Neural progenitor cell (in vitro differentiated cells): ENCODE results near the gene CACHD1. TPM values are rescaled to one million over a fixed set of nuclear protein-coding genes. Genes with fewer than 3 reads are reported as not detected.

ENCODE experiments used
- DNase-seq: peaks from one replicate; pipeline ENCODE4 v3.0.0-alpha.2; 2016; ENCODE audit warnings: low spot score
- H2AFZ ChIP-seq: fragments of 200-600 bp; sonication (generic); replicated peaks from 2 replicates; pipeline ENCODE4 v1.6.1; 2016; ENCODE audit warnings: antibody characterized with exemption
- H3F3A ChIP-seq: fragments of 200-600 bp; sonication (generic); 2 replicates; pipeline ENCODE4 v1.6.1; 2016; ENCODE audit warnings: antibody characterized with exemption, low read depth
- H3K27ac ChIP-seq: fragments of 200-600 bp; sonication (generic); 2 replicates; pipeline ENCODE4 v1.5.1; 2016; ENCODE audit warnings: mild to moderate bottlenecking
- H3K27me3 ChIP-seq: fragments of 200-600 bp; sonication (generic); 2 replicates; pipeline ENCODE4 v1.6.1; 2016; ENCODE audit warnings: mild to moderate bottlenecking, moderate library complexity
- H3K36me3 ChIP-seq: fragments of 200-600 bp; sonication (generic); 2 replicates; pipeline ENCODE4 v1.5.1; 2016
- H3K4me1 ChIP-seq: fragments of 200-600 bp; sonication (generic); 2 replicates; pipeline ENCODE4 v1.6.1; 2016; ENCODE audit warnings: mixed run types
- H3K4me2 ChIP-seq: fragments of 200-600 bp; sonication (generic); 2 replicates; pipeline ENCODE4 v1.6.1; 2016
- H3K4me3 ChIP-seq: fragments of 200-600 bp; sonication (generic); 2 replicates; pipeline ENCODE4 v1.5.1; 2016
- H3K79me2 ChIP-seq: fragments of 200-600 bp; sonication (generic); 2 replicates; pipeline ENCODE4 v1.6.1; 2016; ENCODE audit warnings: low read depth
- H3K9ac ChIP-seq: fragments of 200-600 bp; sonication (generic); 2 replicates; pipeline ENCODE4 v1.6.1; 2016
- H3K9me3 ChIP-seq: fragments of 200-600 bp; sonication (generic); 2 replicates; pipeline ENCODE4 v1.5.1; 2016; ENCODE audit warnings: low read depth
- H4K20me1 ChIP-seq: fragments of 200-600 bp; sonication (generic); 2 replicates; pipeline ENCODE4 v1.6.1; 2016; ENCODE audit warnings: low read depth
- H3K27ac Mint-ChIP-seq: 3 replicates; pipeline ENCODE4 v1.8.0; 2021; ENCODE audit warnings: mixed read lengths
- H3K27me3 Mint-ChIP-seq: 2 replicates; pipeline ENCODE4 v1.8.0; 2022; ENCODE audit warnings: low read depth, mild to moderate bottlenecking, inconsistent platforms, moderate library complexity, mixed read lengths; ENCODE audit not compliant: insufficient read depth
- H3K36me3 Mint-ChIP-seq: 3 replicates; pipeline ENCODE4 v1.8.0; 2021; ENCODE audit warnings: mixed read lengths
- H3K4me1 Mint-ChIP-seq: 3 replicates; pipeline ENCODE4 v1.8.0; 2021; ENCODE audit warnings: mixed read lengths
- H3K4me3 Mint-ChIP-seq: 3 replicates; pipeline ENCODE4 v1.8.0; 2021; ENCODE audit warnings: mild to moderate bottlenecking, moderate library complexity, mixed read lengths
- H3K9me3 Mint-ChIP-seq: 3 replicates; pipeline ENCODE4 v1.8.0; 2020; ENCODE audit warnings: mixed read lengths
- CTCF ChIP-seq: fragments of 200-600 bp; sonication (generic); IDR thresholded peaks from 2 replicates; pipeline ENCODE4 v1.5.1; 2017; ENCODE audit warnings: antibody characterized with exemption, mild to moderate bottlenecking
- EZH2 ChIP-seq: fragments of 200-600 bp; sonication (generic); IDR thresholded peaks from 2 replicates; pipeline ENCODE4 v1.6.1; 2017; ENCODE audit warnings: antibody characterized with exemption, mild to moderate bottlenecking, moderate library complexity
- EZH2phosphoT487 ChIP-seq: fragments of 200-600 bp; sonication (generic); IDR thresholded peaks from 2 replicates; pipeline ENCODE4 v1.6.1; 2017; ENCODE audit warnings: antibody characterized with exemption
- total RNA-seq: library from RNA; depleted of rRNA; stranded (reverse); fragments of >200 nt; gene quantifications from 2 replicates; pipeline ENCODE4 v1.2.3, GENCODE V29; 2015; ENCODE audit warnings: low replicate concordance

Gene CACHD1
- total RNA-seq, 1 donor from 2014 or later, result 61.0 TPM

DNA sequence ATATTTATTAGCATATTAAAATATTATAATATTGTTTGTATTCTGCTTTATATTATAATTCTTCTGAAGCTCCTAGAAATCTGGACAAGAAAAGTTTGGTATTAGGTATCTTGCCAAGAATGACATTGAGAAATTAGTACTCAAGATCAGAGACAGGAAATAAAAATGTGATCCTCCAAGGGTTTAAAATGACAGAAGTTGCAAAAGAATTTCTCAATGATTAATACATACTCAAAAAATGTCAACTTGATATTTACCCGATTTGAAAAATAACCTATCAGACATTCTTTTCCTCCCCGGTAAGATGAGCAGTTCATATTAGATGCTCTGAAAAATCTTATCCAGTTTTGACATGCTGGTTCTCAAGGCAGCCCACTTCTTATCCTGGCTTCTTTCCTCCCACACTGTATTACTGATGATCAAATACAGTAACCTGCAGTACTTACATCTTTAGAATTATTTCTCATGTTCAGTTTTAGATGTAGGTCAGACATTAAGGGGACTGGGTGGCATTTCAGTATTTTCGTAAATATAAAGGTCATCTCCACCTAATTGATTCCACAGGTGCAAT is 55.3 kb downstream of the CACHD1 start:
- TF ChIP-seq EZH2phosphoT487, result no peak
- TF ChIP-seq CTCF, result no peak
- no peak for TF ChIP-seq EZH2
- no peak overlapping the region for H3K27ac ChIP-seq
- H3K9me3 ChIP-seq, result no peaks in the 10 kb centered on the region
- no peak for DNase-seq
- Mint-ChIP-seq H3K36me3 (peaks cover 13% of the 10 kb centered on the region), H3K9me3 (no peaks in the 10 kb centered on the region), H3K4me3 (no peak overlapping the region), H3K27me3 (no peaks in the 10 kb centered on the region), H3K27ac (no peak overlapping the region), H3K4me1 (peaks cover 61% of the 10 kb centered on the region)
- H3K4me3 ChIP-seq, result no peak overlapping the region
- H3F3A ChIP-seq, result peaks cover 3% of the 10 kb centered on the region
- peaks cover 49% of the 10 kb centered on the region for H3K4me1 ChIP-seq
- no peak overlapping the region for H3K4me2 ChIP-seq
- H3K36me3 ChIP-seq, result no peaks in the 10 kb centered on the region
- no peaks in the 10 kb centered on the region for H3K27me3 ChIP-seq
- H3K9ac ChIP-seq, result no peak overlapping the region
- H3K79me2 ChIP-seq, result peaks cover 100% of the 10 kb centered on the region
- H4K20me1 ChIP-seq, result peaks cover 43% of the 10 kb centered on the region
- no peak overlapping the region for H2AFZ ChIP-seq

GRCh38 chr1:64526312-64526711 is 56.4 kb downstream of the CACHD1 start:
- Histone ChIP-seq H4K20me1 (peaks cover 35% of the 10 kb centered on the region), H2AFZ (no peak overlapping the region)

DNA sequence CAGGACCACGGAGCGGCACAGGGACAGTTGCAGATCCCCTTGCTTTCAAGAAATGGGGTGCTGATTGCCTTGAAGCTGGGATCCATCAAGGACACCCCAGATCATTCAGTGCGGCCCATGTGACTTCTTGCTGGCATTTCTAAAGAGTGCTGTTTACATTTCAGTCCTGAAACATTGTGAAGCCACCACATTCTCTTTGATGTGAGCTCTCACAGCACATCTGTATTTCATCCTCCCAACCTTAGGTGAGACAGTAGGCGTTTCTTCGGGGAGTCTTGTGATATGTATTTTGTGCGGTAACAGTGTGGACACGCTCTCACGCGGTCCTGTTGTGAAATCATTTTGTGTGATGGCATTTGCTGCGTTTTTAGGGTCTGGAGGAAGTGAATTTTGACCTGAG is 57.2 kb downstream of the CACHD1 start:
- H3K27ac Mint-ChIP-seq, result peak overlapping the region; percentile 26

More at GRCh38 chr1:64526312-64526711, 56.4 kb downstream of the CACHD1 start:
- peaks cover 3% of the 10 kb centered on the region for H3K27me3 Mint-ChIP-seq
- H3K4me1 ChIP-seq, result peaks cover 49% of the 10 kb centered on the region
- H3K9ac ChIP-seq, result no peak overlapping the region
- DNase-seq, result no peak
- no peaks in the 10 kb centered on the region for H3K27me3 ChIP-seq
- H3K4me3 Mint-ChIP-seq, result no peak overlapping the region
- no peaks in the 10 kb centered on the region for H3K36me3 ChIP-seq
- H3K4me2 ChIP-seq, result no peak overlapping the region
- no peaks in the 10 kb centered on the region for H3K9me3 ChIP-seq
- H3K27ac ChIP-seq, result no peak overlapping the region
- H3K9me3 Mint-ChIP-seq, result no peaks in the 10 kb centered on the region
- H3K79me2 ChIP-seq, result peaks cover 100% of the 10 kb centered on the region
- peaks cover 3% of the 10 kb centered on the region for H3F3A ChIP-seq
- peaks cover 12% of the 10 kb centered on the region for H3K36me3 Mint-ChIP-seq
- peak overlapping the region; percentile 26 for H3K27ac Mint-ChIP-seq
- TF ChIP-seq EZH2 (no peak), EZH2phosphoT487 (no peak), CTCF (no peak)
- peaks cover 66% of the 10 kb centered on the region for H3K4me1 Mint-ChIP-seq
- no peak overlapping the region for H3K4me3 ChIP-seq

More for the DNA sequence above, 57.2 kb downstream of the CACHD1 start:
- Mint-ChIP-seq H3K36me3 (peaks cover 17% of the 10 kb centered on the region), H3K9me3 (peaks cover 3% of the 10 kb centered on the region), H3K4me1 (peaks cover 70% of the 10 kb centered on the region), H3K27me3 (peaks cover 3% of the 10 kb centered on the region), H3K4me3 (no peak overlapping the region)
- no peak for TF ChIP-seq EZH2
- no peak for TF ChIP-seq EZH2phosphoT487
- TF ChIP-seq CTCF, result no peak
- no peaks in the 10 kb centered on the region for H3K9me3 ChIP-seq
- DNase-seq, result no peak
- peaks cover 100% of the 10 kb centered on the region for H3K79me2 ChIP-seq
- H4K20me1 ChIP-seq, result peaks cover 35% of the 10 kb centered on the region
- H3K4me3 ChIP-seq, result no peak overlapping the region
- H3F3A ChIP-seq, result peaks cover 3% of the 10 kb centered on the region
- no peak overlapping the region for H3K27ac ChIP-seq
- no peaks in the 10 kb centered on the region for H3K27me3 ChIP-seq
- H2AFZ ChIP-seq, result no peak overlapping the region
- H3K4me1 ChIP-seq, result peaks cover 46% of the 10 kb centered on the region
- H3K9ac ChIP-seq, result no peak overlapping the region
- H3K36me3 ChIP-seq, result no peaks in the 10 kb centered on the region
- H3K4me2 ChIP-seq, result no peak overlapping the region
